Measurements from ENCODE around the gene ADAMTS14.
"Not testable (repeated sequence)": the region's sequence is repeated elsewhere in the genome, so short reads cannot be mapped to it uniquely, and the experiment has no call there.

The ADAMTS14 gene

GRCh38 chr10:70657041-70657440 lies 15.3 kb upstream of the ADAMTS14 start:
- no peak for DNase-seq (ENCODE audit: low read depth in 2 of 3, low spot score in 2 of 3)

GRCh38 chr10:70658582-70659136 lies 13.6 kb upstream of the ADAMTS14 start:
- DNase-seq (ENCODE audit: low read depth in 2 of 3, low spot score in 2 of 3), result no peak

- DNase-seq (ENCODE audit: low read depth in 2 of 3, low spot score in 2 of 3), result no peak
Measured at GRCh38 chr10:70659306-70659705, 13.0 kb upstream of the ADAMTS14 start.

GRCh38 chr10:70660722-70661121 lies 11.6 kb upstream of the ADAMTS14 start:
- DNase-seq (ENCODE audit: low read depth in 2 of 3, low spot score in 2 of 3), result no peak

- DNase-seq (ENCODE audit: low read depth in 2 of 3, low spot score in 2 of 3), result no peak
Measured at GRCh38 chr10:70661623-70662361, 10.5 kb upstream of the ADAMTS14 start.

- no peak for DNase-seq (ENCODE audit: low read depth in 2 of 3, low spot score in 2 of 3)
Measured at GRCh38 chr10:70662362-70663220, 9.7 kb upstream of the ADAMTS14 start.

- not testable (repeated sequence) for DNase-seq (ENCODE audit: low read depth in 2 of 3, low spot score in 2 of 3)
Measured at GRCh38 chr10:70663458-70664409, 8.6 kb upstream of the ADAMTS14 start.

- DNase-seq (ENCODE audit: low read depth in 2 of 3, low spot score in 2 of 3), result no peak
Measured at GRCh38 chr10:70664702-70665195, 7.6 kb upstream of the ADAMTS14 start.

- DNase-seq (ENCODE audit: low read depth in 2 of 3, low spot score in 2 of 3), result no peak
Measured at GRCh38 chr10:70666960-70667798, 5.1 kb upstream of the ADAMTS14 start.

GRCh38 chr10:70667818-70668217 lies 4.5 kb upstream of the ADAMTS14 start:
- not testable (repeated sequence) for DNase-seq (ENCODE audit: low read depth in 2 of 3, low spot score in 2 of 3)

GRCh38 chr10:70668454-70668970 lies 3.8 kb upstream of the ADAMTS14 start:
- DNase-seq (ENCODE audit: low read depth in 2 of 3, low spot score in 2 of 3), result no peak

- no peak for DNase-seq (ENCODE audit: low read depth in 2 of 3, low spot score in 2 of 3)
Measured at GRCh38 chr10:70669015-70669414, 3.3 kb upstream of the ADAMTS14 start.

GRCh38 chr10:70669732-70670317 lies 2.5 kb upstream of the ADAMTS14 start:
- no peak for DNase-seq (ENCODE audit: low read depth in 2 of 3, low spot score in 2 of 3)

GRCh38 chr10:70671619-70672164 lies 614 bp upstream of the ADAMTS14 start:
- DNase-seq (ENCODE audit: low read depth in 2 of 3, low spot score in 2 of 3), result no peak

GRCh38 chr10:70673043-70673928 lies 980 bp downstream of the ADAMTS14 start:
- DNase-seq (ENCODE audit: low read depth in 2 of 3, low spot score in 2 of 3), result no peak

- no peak for DNase-seq (ENCODE audit: low read depth in 2 of 3, low spot score in 2 of 3)
Measured at GRCh38 chr10:70673929-70674559, 1.7 kb downstream of the ADAMTS14 start.

Measured in activated CD8-positive, alpha-beta memory T cell treated with anti-CD3 and anti-CD28 coated beads for 48 hours (primary cell).